ENCODE measurements around the gene DCXR.

- TF ChIP-seq CTCF (conservative IDR thresholded peaks at IDR 0.05) (no peak), EZH2 (IDR thresholded peaks at IDR 0.05; ENCODE audit: low read depth) (no peak)
These were observed 12.8 kb upstream of the DCXR start for GRCh38 chr17:82050152-82050760.
